ENCODE measurements around the gene KRT6A. TPM values are rescaled to one million over a fixed set of nuclear protein-coding genes. Genes with fewer than 3 reads are reported as not detected.
A peak's percentile ranks its signal among the peaks of the same experiment; 100 is the strongest.

KRT6A gene
- total RNA-seq: not detected
- not detected for polyA plus RNA-seq
- not detected for total RNA-seq

- Mint-ChIP-seq H3K27me3 (peaks cover 20 to 43% (median 34%) of the 10 kb centered on the region in 5 donors), H3K4me3 (no peak within 1 kb of the TSS), H3K9me3 (peaks cover 0 to 3% (median 0%) of the 10 kb centered on the region in 11 donors), H3K36me3 (peaks cover 0 to 5% (median 0%) of the 10 kb centered on the region in 5 donors), H3K4me1 (peaks cover 0 to 3% (median 0%) of the 10 kb centered on the region in 7 donors), H3K27ac (no peak within 1 kb of the TSS)
- H3K27me3 ChIP-seq (ENCODE audit: control insufficient read depth in 2 of 2, insufficient read depth in 2 of 2, low read length in 2 of 2): no peaks in the 10 kb centered on the region
- H3K36me3 ChIP-seq (ENCODE audit: control insufficient read depth in 2 of 3, insufficient read depth in 3 of 3, low read length in 3 of 3): no peaks in the 10 kb centered on the region
- H3K9me3 ChIP-seq (ENCODE audit: control insufficient read depth in 2 of 3, low read length in 3 of 3): no peaks in the 10 kb centered on the region
- intact Hi-C loops (cut with micrococcal nuclease): no loop called here
- CTCF ChIA-PET: no interaction called here
- no peak within 1 kb of the TSS for H3K27ac ChIP-seq (ENCODE audit: low read depth, low read length)
- no peaks in the 10 kb centered on the region for H3K4me1 ChIP-seq (ENCODE audit: control insufficient read depth in 2 of 2, insufficient read depth in 2 of 2, low read length in 2 of 2)
- DNase-seq (no peak), ATAC-seq (no peak)
- POLR2A ChIA-PET: no interaction called here
- no peak within 1 kb of the TSS for H3K4me3 ChIP-seq (ENCODE audit: low read length)
Observed at GRCh38 chr12:52493172-52493571, at the start of gene KRT6A. Gene KRT6A (minus strand): TSS chr12:52493257. CDS start chr12:52493188, 69 bp downstream.

- intact Hi-C loops (cut with micrococcal nuclease): loop anchor here in 1 of 2 donors (1.0 kb wide), 2 partner anchors 328 to 337 kb away; no protein-coding TSS in a partner anchor
- CTCF ChIA-PET: no interaction called here
- ATAC-seq: no peak
Observed at GRCh38 chr12:52542157-52542556, 49.1 kb upstream of the KRT6A start.

GRCh38 chr12:52541709-52542108, 48.7 kb upstream of the KRT6A start:
- DNase-seq: no peak
- Histone ChIP-seq H3K4me1 (ENCODE audit: control insufficient read depth in 2 of 2, insufficient read depth in 2 of 2, low read length in 2 of 2) (no peaks in the 10 kb centered on the region), H3K36me3 (ENCODE audit: control insufficient read depth in 2 of 3, insufficient read depth in 3 of 3, low read length in 3 of 3) (no peaks in the 10 kb centered on the region), H3K27ac (ENCODE audit: low read depth, low read length) (no peak overlapping the region), H3K9me3 (ENCODE audit: control insufficient read depth in 2 of 3, low read length in 3 of 3) (no peaks in the 10 kb centered on the region), H3K27me3 (ENCODE audit: control insufficient read depth in 2 of 2, insufficient read depth in 2 of 2, low read length in 2 of 2) (no peaks in the 10 kb centered on the region), H3K4me3 (ENCODE audit: low read length) (no peak overlapping the region)
- ChIA-PET POLR2A (no interaction called here), CTCF (no interaction called here)
- Mint-ChIP-seq H3K9me3 (peaks cover 0 to 1% (median 0%) of the 10 kb centered on the region in 11 donors), H3K27me3 (peaks cover 0 to 8% (median 0%) of the 10 kb centered on the region in 5 donors), H3K4me1 (peaks cover 0 to 7% (median 0%) of the 10 kb centered on the region in 7 donors), H3K4me3 (no peak overlapping the region), H3K36me3 (no peaks in the 10 kb centered on the region), H3K27ac (no peak overlapping the region)
- intact Hi-C loops (cut with micrococcal nuclease): loop anchor here in 1 of 2 donors (1.0 kb wide), 2 partner anchors 329 to 338 kb away; no protein-coding TSS in a partner anchor
- no peak for ATAC-seq

More at GRCh38 chr12:52542157-52542556, 49.1 kb upstream of the KRT6A start:
- Mint-ChIP-seq H3K27ac (no peak overlapping the region), H3K9me3 (peaks cover 0 to 1% (median 0%) of the 10 kb centered on the region in 11 donors), H3K36me3 (no peaks in the 10 kb centered on the region), H3K4me1 (peaks cover 0 to 7% (median 0%) of the 10 kb centered on the region in 7 donors), H3K27me3 (peaks cover 0 to 8% (median 0%) of the 10 kb centered on the region in 5 donors), H3K4me3 (no peak overlapping the region)
- no peaks in the 10 kb centered on the region for H3K27me3 ChIP-seq (ENCODE audit: control insufficient read depth in 2 of 2, insufficient read depth in 2 of 2, low read length in 2 of 2)
- POLR2A ChIA-PET: no interaction called here
- no peak overlapping the region for H3K4me3 ChIP-seq (ENCODE audit: low read length)
- H3K4me1 ChIP-seq (ENCODE audit: control insufficient read depth in 2 of 2, insufficient read depth in 2 of 2, low read length in 2 of 2): no peaks in the 10 kb centered on the region
- no peak overlapping the region for H3K27ac ChIP-seq (ENCODE audit: low read depth, low read length)
- no peak for DNase-seq
- H3K36me3 ChIP-seq (ENCODE audit: control insufficient read depth in 2 of 3, insufficient read depth in 3 of 3, low read length in 3 of 3): no peaks in the 10 kb centered on the region
- no peaks in the 10 kb centered on the region for H3K9me3 ChIP-seq (ENCODE audit: control insufficient read depth in 2 of 3, low read length in 3 of 3)

- CTCF ChIA-PET: interaction anchor here (0.8 kb wide), 1 partner anchor 339 kb away, joined by 3 read pairs; no protein-coding TSS in a partner anchor
- no peaks in the 10 kb centered on the region for H3K27me3 ChIP-seq (ENCODE audit: control insufficient read depth in 2 of 2, insufficient read depth in 2 of 2, low read length in 2 of 2)
- ATAC-seq (no peak), DNase-seq (no peak)
- POLR2A ChIA-PET: no interaction called here
- Mint-ChIP-seq H3K36me3 (no peaks in the 10 kb centered on the region), H3K4me1 (peaks cover 0 to 7% (median 0%) of the 10 kb centered on the region in 7 donors), H3K27ac (peak overlapping the region in 1 of 9 donors; percentile 4), H3K4me3 (no peak overlapping the region), H3K9me3 (peaks cover 0 to 1% (median 0%) of the 10 kb centered on the region in 11 donors), H3K27me3 (peaks cover 0 to 8% (median 0%) of the 10 kb centered on the region in 5 donors)
- no peaks in the 10 kb centered on the region for H3K36me3 ChIP-seq (ENCODE audit: control insufficient read depth in 2 of 3, insufficient read depth in 3 of 3, low read length in 3 of 3)
- no peak overlapping the region for H3K4me3 ChIP-seq (ENCODE audit: low read length)
- H3K27ac ChIP-seq (ENCODE audit: low read depth, low read length): no peak overlapping the region
- no peaks in the 10 kb centered on the region for H3K9me3 ChIP-seq (ENCODE audit: control insufficient read depth in 2 of 3, low read length in 3 of 3)
- intact Hi-C loops (cut with micrococcal nuclease): no loop called here
- H3K4me1 ChIP-seq (ENCODE audit: control insufficient read depth in 2 of 2, insufficient read depth in 2 of 2, low read length in 2 of 2): no peaks in the 10 kb centered on the region
Observed at GRCh38 chr12:52540531-52540930, 47.5 kb upstream of the KRT6A start.

- H3K4me3 Mint-ChIP-seq: no peak overlapping the region
- CTCF ChIA-PET: interaction anchor here (0.7 kb wide), 1 partner anchor 30 kb away, joined by 3 read pairs; no protein-coding TSS in a partner anchor
- Histone ChIP-seq H3K27me3 (ENCODE audit: control insufficient read depth in 2 of 2, insufficient read depth in 2 of 2, low read length in 2 of 2) (no peaks in the 10 kb centered on the region), H3K4me3 (ENCODE audit: low read length) (no peak overlapping the region), H3K27ac (ENCODE audit: low read depth, low read length) (no peak overlapping the region), H3K36me3 (ENCODE audit: control insufficient read depth in 2 of 3, insufficient read depth in 3 of 3, low read length in 3 of 3) (no peaks in the 10 kb centered on the region), H3K9me3 (ENCODE audit: control insufficient read depth in 2 of 3, low read length in 3 of 3) (no peaks in the 10 kb centered on the region), H3K4me1 (ENCODE audit: control insufficient read depth in 2 of 2, insufficient read depth in 2 of 2, low read length in 2 of 2) (no peaks in the 10 kb centered on the region)
- ATAC-seq (no peak), DNase-seq (no peak)
- no peaks in the 10 kb centered on the region for H3K36me3 Mint-ChIP-seq
- peaks cover 0 to 8% (median 0%) of the 10 kb centered on the region in 7 donors for H3K4me1 Mint-ChIP-seq
- no peak overlapping the region for H3K27ac Mint-ChIP-seq
- H3K27me3 Mint-ChIP-seq: peaks cover 0 to 3% (median 0%) of the 10 kb centered on the region in 5 donors
- POLR2A ChIA-PET: no interaction called here
- H3K9me3 Mint-ChIP-seq: no peaks in the 10 kb centered on the region
- intact Hi-C loops (cut with micrococcal nuclease): no loop called here
Observed at GRCh38 chr12:52539821-52540173, 46.7 kb upstream of the KRT6A start.

GRCh38 chr12:52539083-52539820, 46.2 kb upstream of the KRT6A start:
- ATAC-seq: no peak
- DNase-seq: no peak
- H3K4me3 ChIP-seq (ENCODE audit: low read length): no peak overlapping the region
- H3K36me3 ChIP-seq (ENCODE audit: control insufficient read depth in 2 of 3, insufficient read depth in 3 of 3, low read length in 3 of 3): no peaks in the 10 kb centered on the region
- no peaks in the 10 kb centered on the region for H3K9me3 ChIP-seq (ENCODE audit: control insufficient read depth in 2 of 3, low read length in 3 of 3)
- Mint-ChIP-seq H3K9me3 (no peaks in the 10 kb centered on the region), H3K4me1 (peaks cover 0 to 8% (median 0%) of the 10 kb centered on the region in 7 donors), H3K36me3 (no peaks in the 10 kb centered on the region), H3K4me3 (no peak overlapping the region), H3K27me3 (peaks cover 0 to 3% (median 0%) of the 10 kb centered on the region in 5 donors), H3K27ac (peak overlapping the region in 1 of 9 donors; percentile 51)
- ChIA-PET CTCF (interaction anchor here (0.6 to 0.7 kb wide), 2 partner anchors 30 to 663 kb away, joined by 3 read pairs; no protein-coding TSS in a partner anchor), POLR2A (no interaction called here)
- H3K27me3 ChIP-seq (ENCODE audit: control insufficient read depth in 2 of 2, insufficient read depth in 2 of 2, low read length in 2 of 2): no peaks in the 10 kb centered on the region
- H3K27ac ChIP-seq (ENCODE audit: low read depth, low read length): no peak overlapping the region
- intact Hi-C loops (cut with micrococcal nuclease): no loop called here
- no peaks in the 10 kb centered on the region for H3K4me1 ChIP-seq (ENCODE audit: control insufficient read depth in 2 of 2, insufficient read depth in 2 of 2, low read length in 2 of 2)

All from naive thymus-derived CD4-positive, alpha-beta T cell (primary cell).